Measurements from ENCODE around the gene MEIS2.

GRCh38 chr15:37134699-37135131 lies 34.4 kb upstream of the MEIS2 start:
- TF ChIP-seq, protein P1, sequence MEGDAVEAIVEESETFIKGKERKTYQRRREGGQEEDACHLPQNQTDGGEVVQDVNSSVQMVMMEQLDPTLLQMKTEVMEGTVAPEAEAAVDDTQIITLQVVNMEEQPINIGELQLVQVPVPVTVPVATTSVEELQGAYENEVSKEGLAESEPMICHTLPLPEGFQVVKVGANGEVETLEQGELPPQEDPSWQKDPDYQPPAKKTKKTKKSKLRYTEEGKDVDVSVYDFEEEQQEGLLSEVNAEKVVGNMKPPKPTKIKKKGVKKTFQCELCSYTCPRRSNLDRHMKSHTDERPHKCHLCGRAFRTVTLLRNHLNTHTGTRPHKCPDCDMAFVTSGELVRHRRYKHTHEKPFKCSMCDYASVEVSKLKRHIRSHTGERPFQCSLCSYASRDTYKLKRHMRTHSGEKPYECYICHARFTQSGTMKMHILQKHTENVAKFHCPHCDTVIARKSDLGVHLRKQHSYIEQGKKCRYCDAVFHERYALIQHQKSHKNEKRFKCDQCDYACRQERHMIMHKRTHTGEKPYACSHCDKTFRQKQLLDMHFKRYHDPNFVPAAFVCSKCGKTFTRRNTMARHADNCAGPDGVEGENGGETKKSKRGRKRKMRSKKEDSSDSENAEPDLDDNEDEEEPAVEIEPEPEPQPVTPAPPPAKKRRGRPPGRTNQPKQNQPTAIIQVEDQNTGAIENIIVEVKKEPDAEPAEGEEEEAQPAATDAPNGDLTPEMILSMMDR (IDR thresholded peaks at IDR 0.05; ENCODE audit: low read depth, low read length) = peak; percentile 58
- no peak for TF ChIP-seq EZH2phosphoT487 (IDR thresholded peaks at IDR 0.05; ENCODE audit: low read depth)

Measured in OCI-LY3 (cell line).